GM21447 (cell line): ENCODE results near the gene M1AP.

ENCODE experiments used
- ATAC-seq: cut with Tn5 transposase; IDR thresholded peaks from one replicate; pipeline ENCODE4 v1.9.1; 2021; ENCODE audit not compliant: unreplicated experiment

Gene M1AP

GRCh38 chr2:74551530-74551929 is 96.6 kb downstream of the M1AP start:
- no peak for ATAC-seq

- ATAC-seq = no peak
Observed at GRCh38 chr2:74550231-74550630, 97.9 kb downstream of the M1AP start.

GRCh38 chr2:74548900-74549826 is 99.0 kb downstream of the M1AP start:
- ATAC-seq = no peak

GRCh38 chr2:74548285-74548899 is 99.7 kb downstream of the M1AP start:
- no peak for ATAC-seq

- ATAC-seq = no peak
Observed at GRCh38 chr2:74546004-74546403, 102.1 kb downstream of the M1AP start.

- no peak for ATAC-seq
Observed at GRCh38 chr2:74544634-74545033, 103.5 kb downstream of the M1AP start.

- no peak for ATAC-seq
Observed at GRCh38 chr2:74542978-74543377, 105.2 kb downstream of the M1AP start.

- no peak for ATAC-seq
Observed at GRCh38 chr2:74540291-74540690, 107.8 kb downstream of the M1AP start.

GRCh38 chr2:74538881-74539339 is 109.2 kb downstream of the M1AP start:
- no peak for ATAC-seq

- ATAC-seq = no peak
Observed at GRCh38 chr2:74537140-74537539, 111.0 kb downstream of the M1AP start.

GRCh38 chr2:74536166-74536950 is 111.8 kb downstream of the M1AP start:
- no peak for ATAC-seq

GRCh38 chr2:74535440-74535965 is 112.6 kb downstream of the M1AP start:
- ATAC-seq = no peak

GRCh38 chr2:74534411-74534810 is 113.7 kb downstream of the M1AP start:
- no peak for ATAC-seq

- ATAC-seq = no peak
Observed at GRCh38 chr2:74533464-74533863, 114.7 kb downstream of the M1AP start.

GRCh38 chr2:74532222-74532621 is 115.9 kb downstream of the M1AP start:
- no peak for ATAC-seq

- ATAC-seq = no peak
Observed at GRCh38 chr2:74531666-74532065, 116.5 kb downstream of the M1AP start.

GRCh38 chr2:74530239-74531187 is 117.6 kb downstream of the M1AP start:
- ATAC-seq = peak; percentile 39

- ATAC-seq = peak; percentile 73
Observed at GRCh38 chr2:74529357-74530238, 118.5 kb downstream of the M1AP start, which contains the start of the genes AUP1 and HTRA2. AUP1 (minus strand) TSS chr2:74529706; CDS start chr2:74529629, 77 bp downstream. HTRA2 (plus strand) TSS chr2:74529933; CDS start chr2:74530007, 74 bp downstream.
